HG03103 (cell line): ENCODE measurements around the gene AARSD1.
"Not testable (repeated sequence)": the region's sequence is repeated elsewhere in the genome, so short reads cannot be mapped to it uniquely, and the experiment has no call there.

Experiments
- ATAC-seq: cut with Tn5 transposase; IDR thresholded peaks from one replicate; pipeline ENCODE4 v1.9.1; 2021; ENCODE audit warnings: low read depth; ENCODE audit not compliant: unreplicated experiment

The AARSD1 gene

GRCh38 chr17:42964161-42964932 lies at the start of gene AARSD1:
Gene AARSD1 (minus strand): TSS chr17:42964454. CDS start chr17:42964440, 14 bp downstream.
- no peak for ATAC-seq

- no peak for ATAC-seq
Observed at GRCh38 chr17:43013296-43013695, 49.0 kb upstream of the AARSD1 start.

DNA sequence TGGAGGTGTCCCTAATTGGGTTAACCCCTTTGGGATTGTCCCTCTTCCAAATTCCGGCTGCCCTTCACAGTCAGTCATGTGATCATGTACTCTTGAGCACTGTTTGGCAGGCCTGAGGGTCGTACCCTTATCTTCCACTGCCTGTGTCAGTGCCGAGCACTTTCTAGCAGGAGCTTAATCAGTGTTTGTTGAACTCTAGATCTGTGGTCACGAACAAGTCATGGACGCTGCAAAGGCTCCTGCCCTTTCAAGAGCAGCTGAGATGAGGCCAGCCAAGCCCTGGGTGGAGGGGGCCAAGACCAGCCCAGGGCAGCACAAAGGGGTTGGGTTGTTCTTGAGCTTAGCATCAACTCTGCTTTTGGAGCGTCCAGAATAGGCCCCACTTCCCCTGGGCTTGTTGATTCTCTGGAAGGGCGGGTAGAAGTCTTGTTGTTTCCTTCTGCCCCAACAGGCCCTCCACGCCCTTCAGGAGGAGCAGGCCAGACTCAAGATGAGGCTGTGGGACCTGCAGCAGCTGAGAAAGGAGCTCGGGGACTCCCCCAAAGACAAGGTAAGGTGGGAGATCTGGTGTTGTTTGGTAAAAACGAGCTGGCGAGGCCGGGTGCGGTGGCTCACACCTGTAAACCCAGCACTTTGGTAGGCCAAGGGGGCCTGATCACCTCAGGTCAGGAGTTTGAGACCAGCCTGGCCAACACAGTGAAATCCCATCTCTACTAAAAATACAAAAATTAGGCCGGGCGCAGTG lies 47.6 kb upstream of the AARSD1 start:
- no peak for ATAC-seq

DNA sequence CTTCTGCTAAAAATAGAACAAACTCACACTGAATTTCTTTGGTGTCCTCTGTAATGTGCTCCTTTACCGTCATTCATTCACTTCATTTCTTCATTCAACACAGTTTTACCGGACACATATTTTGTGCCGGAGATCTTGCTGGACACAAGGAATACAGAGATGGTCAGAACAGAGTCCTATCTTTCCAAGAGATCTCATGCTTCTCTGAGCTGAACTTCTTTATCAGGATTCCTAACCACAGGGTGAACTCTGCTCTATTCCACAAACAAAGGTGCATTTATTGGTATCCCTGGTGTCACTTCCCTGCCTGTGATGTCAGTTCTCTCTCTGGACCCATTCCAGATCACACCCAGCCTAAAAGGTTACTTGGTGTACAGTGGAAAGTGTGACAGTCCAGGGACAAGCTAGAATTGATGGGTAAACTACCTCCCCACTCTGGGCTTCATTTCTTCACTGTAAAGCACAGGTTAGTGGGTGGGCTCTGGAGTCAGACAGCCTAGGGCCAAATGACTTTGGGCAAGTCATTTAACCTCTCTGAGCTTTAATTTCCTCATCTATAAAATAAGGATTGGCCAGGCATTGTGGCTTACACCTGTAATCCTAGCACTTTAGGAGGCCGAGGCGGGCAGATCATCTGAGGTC lies 46.5 kb upstream of the AARSD1 start:
- ATAC-seq, result no peak

- ATAC-seq, result no peak
Observed at GRCh38 chr17:43006639-43007551, 42.6 kb upstream of the AARSD1 start, which contains the start of gene IFI35. Gene IFI35 (plus strand): TSS chr17:43006784. CDS start chr17:43006948, 164 bp downstream.

DNA sequence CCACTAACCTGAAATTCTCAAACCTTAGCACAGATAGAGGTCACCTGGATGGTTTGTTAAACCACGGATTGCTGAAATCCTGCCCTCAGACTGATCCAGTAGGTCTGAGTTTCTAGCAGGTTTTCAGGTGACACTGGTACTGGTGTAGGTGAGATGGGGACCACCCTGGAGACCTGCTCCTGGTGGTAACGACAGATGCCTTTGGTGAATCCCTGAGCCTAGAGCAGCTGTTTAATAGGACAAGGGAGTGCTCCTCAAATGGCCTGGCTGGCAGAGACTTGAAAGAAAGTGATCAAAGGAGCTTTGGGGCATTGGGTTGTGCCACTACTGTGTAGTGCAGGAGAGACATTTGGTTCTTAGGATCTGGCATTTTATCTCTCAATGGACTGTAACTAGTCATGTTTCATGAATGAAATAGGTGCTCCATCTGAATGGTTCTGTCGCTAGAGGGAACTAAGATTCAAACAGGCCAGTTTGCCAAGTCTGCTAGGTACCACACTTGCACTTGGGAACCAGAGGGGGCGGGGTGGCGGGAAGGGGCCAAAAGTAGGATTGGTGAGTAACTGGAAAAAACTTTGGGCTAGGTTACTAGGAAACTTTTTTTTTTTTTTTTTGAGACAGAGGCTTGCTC lies 39.4 kb upstream of the AARSD1 start:
- ATAC-seq, result no peak

GRCh38 chr17:43000894-43001293 lies 36.6 kb upstream of the AARSD1 start:
- not testable (repeated sequence) for ATAC-seq

GRCh38 chr17:42999003-42999525 lies 34.8 kb upstream of the AARSD1 start:
- no peak for ATAC-seq

DNA sequence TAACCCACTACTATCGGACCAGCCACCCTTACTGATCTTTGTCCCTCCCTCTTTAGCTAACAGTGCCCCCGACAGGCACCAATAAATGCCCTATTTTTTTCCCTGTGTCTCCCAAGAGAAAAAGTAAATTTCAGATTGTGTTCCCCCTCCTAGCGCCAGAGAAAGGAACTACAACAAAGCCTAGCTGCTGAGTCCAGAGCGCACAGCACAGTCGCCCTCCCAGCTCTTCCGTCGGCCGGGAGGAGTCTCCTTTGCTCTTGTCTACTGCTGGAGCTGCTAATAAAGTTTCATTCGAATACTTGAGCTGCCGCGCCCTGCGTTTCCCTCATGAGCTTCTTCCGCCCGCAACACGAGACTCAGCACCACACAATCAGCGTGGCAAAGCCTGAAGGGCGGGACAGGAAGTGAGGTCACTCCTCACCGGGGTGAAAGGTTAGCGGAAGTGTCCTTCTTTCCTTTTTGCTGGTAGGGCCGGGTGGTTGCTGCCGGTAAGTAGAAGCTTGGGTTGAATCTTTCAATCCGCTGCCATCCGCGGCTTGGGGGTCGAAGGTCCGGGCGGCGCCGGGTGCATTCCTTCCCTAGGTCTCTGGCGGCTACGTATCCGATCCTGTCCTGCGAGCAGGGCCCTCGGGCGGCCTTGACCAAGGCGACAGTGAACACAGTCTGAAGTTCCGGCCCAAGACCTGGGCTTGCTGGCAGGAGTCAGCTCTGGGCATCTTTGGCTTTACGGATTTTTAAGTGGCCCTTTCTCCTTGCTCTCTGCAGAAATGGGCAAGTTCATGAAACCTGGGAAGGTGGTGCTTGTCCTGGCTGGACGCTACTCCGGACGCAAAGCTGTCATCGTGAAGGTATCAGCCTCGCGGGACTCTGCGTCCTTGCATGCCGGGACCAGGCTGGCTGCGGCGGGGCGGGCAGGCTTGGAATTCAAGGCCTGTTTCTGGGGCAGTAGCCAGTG lies 34.0 kb upstream of the AARSD1 start, which contains the start of gene RPL27:
TSS of gene RPL27 (plus strand) at position 436 of the 955 bp plus-strand sequence. CDS start at position 768, 332 bp downstream.
- ATAC-seq, result peak; percentile 83

- no peak for ATAC-seq
Observed at GRCh38 chr17:42997390-42997983, 33.2 kb upstream of the AARSD1 start.

- ATAC-seq, result not testable (repeated sequence)
Observed at GRCh38 chr17:42993913-42994312, 29.7 kb upstream of the AARSD1 start.

- no peak for ATAC-seq
Observed at GRCh38 chr17:42992872-42993271, 28.6 kb upstream of the AARSD1 start.

DNA sequence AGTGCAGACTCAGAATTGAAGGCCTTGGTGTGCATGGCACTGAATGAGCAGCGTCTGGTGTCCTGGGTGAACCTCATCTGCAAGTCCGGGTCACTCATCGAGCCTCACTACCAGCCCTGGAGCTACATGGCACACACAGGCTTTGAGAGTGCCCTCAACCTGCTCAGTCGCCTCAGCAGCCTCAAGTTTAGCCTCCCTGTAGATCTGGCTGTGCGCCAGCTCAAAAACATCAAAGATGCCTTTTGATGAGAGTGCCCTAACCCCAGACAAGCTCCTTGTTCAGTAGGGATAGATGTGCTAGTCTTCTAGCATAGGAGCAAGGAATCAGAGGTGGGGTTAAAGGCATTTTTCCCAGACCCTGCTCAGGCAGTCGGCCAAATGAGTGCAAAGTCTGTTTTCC lies 27.2 kb upstream of the AARSD1 start:
- ATAC-seq, result no peak

DNA sequence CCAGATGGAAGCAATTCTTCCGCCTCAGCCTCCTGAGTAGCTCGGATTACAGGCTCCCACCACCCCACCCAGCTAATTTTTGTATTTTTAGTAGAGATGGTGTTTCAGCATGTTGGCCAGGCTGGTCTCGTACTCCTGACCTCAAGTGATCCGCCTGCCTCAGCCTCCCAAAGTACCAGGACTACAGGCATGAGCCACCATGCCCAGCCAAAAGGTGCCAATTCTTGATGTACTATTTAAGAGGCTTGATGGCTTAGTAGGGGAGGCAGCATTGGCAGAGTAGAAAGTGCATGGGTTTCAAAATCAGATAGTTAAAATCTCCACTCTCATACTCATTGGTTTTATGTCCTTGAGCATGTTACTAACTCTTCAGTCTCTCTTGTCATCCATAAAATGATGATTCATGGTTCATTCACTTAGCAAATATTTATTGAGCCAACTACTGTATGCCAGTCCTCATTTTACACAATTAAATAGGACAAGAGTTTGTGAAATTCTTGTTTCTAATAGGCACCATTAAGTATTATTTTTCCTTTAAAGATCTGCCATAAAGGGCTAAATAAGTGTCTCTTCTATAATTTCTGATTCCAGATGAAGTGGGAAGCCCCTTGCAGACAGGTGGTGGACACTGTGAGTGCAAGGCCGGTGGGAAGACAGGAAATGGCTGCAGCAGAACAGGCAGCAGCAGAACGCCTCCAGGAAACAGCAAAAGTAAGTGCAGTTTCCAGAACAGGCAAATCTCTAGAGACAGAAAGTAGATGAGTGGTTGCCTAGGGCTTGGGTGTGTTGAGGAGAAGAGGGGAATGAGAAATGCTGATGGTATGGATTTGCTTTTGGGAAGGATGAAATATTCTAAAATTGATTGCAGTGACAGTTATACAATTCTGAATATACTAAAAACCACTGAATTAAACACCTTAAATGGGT lies 25.7 kb upstream of the AARSD1 start:
- no peak for ATAC-seq

DNA sequence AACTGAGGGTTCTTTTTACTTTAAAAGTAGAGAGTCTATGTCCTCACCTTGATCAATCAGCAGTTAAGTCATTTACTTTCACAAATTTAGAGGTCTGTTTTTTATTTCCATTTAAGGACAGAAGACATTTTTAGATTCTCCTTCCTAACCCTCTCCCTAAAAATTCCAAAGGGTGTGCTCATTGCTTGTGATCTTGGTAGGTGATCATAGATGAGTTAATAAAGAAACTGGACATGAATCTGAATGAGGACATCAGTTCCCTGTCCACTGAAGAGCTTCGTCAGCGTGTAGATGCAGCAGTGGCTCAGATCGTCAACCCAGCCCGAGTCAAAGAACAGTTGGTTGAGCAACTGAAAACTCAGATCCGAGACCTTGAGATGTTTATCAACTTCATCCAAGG lies 24.9 kb upstream of the AARSD1 start:
- ATAC-seq, result no peak

- no peak for ATAC-seq
Observed at GRCh38 chr17:42985225-42985624, 21.0 kb upstream of the AARSD1 start.

DNA sequence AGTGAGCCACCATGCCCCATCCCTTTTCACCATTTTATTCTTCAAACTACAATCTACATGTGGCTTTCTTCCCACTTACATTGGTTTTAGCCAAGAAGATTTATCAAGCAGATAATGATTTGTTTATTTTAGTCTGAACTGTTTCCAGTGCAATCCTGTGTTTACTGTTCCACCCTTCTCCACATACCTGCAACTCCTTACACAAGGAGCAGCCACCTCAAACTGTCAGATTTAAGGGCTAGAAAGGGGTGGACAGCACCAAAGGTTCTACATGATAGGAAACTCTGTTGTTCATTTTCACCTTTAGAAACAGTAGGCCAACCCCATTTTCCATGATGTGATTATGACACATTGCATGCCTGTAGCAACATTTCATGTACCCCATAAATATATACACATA lies 18.0 kb upstream of the AARSD1 start:
- ATAC-seq, result no peak
